SIG-M5 (cell line): ENCODE data around the gene ZNF423.

ENCODE experiments used
- DNase-seq: peaks from one replicate; lab custom pipeline; 2025; lab: John Stamatoyannopoulos, UW

ZNF423 gene

GRCh38 chr16:49824593-49824992 is 31.3 kb downstream of the ZNF423 start:
- DNase-seq = no peak

GRCh38 chr16:49822649-49823370 is 33.1 kb downstream of the ZNF423 start:
- no peak for DNase-seq

GRCh38 chr16:49821614-49822282 is 34.2 kb downstream of the ZNF423 start:
- DNase-seq = no peak

GRCh38 chr16:49821156-49821555 is 34.8 kb downstream of the ZNF423 start:
- DNase-seq = no peak

GRCh38 chr16:49817754-49818507 is 38.0 kb downstream of the ZNF423 start:
- no peak for DNase-seq

- DNase-seq = no peak
These were observed 39.0 kb downstream of the ZNF423 start for GRCh38 chr16:49816875-49817274.

- DNase-seq = no peak
These were observed 44.1 kb downstream of the ZNF423 start for GRCh38 chr16:49811644-49812334.

- DNase-seq = no peak
These were observed 45.1 kb downstream of the ZNF423 start for GRCh38 chr16:49810831-49811230.

GRCh38 chr16:49809561-49809960 is 46.4 kb downstream of the ZNF423 start:
- no peak for DNase-seq

GRCh38 chr16:49809062-49809461 is 46.9 kb downstream of the ZNF423 start:
- DNase-seq = no peak

- DNase-seq = no peak
These were observed 49.5 kb downstream of the ZNF423 start for GRCh38 chr16:49806446-49806845.

- no peak for DNase-seq
These were observed 54.6 kb downstream of the ZNF423 start for GRCh38 chr16:49801290-49801689.

- DNase-seq = no peak
These were observed 55.0 kb downstream of the ZNF423 start for GRCh38 chr16:49800876-49801275.

- DNase-seq = no peak
These were observed 55.5 kb downstream of the ZNF423 start for GRCh38 chr16:49800441-49800840.

GRCh38 chr16:49799172-49799571 is 56.7 kb downstream of the ZNF423 start:
- no peak for DNase-seq

GRCh38 chr16:49795513-49795912 is 60.4 kb downstream of the ZNF423 start:
- no peak for DNase-seq

GRCh38 chr16:49793244-49793643 is 62.7 kb downstream of the ZNF423 start:
- DNase-seq = no peak

- no peak for DNase-seq
These were observed 66.3 kb downstream of the ZNF423 start for GRCh38 chr16:49789616-49790015.

- DNase-seq = no peak
These were observed 66.9 kb downstream of the ZNF423 start for GRCh38 chr16:49788986-49789385.

GRCh38 chr16:49788572-49788971 is 67.3 kb downstream of the ZNF423 start:
- DNase-seq = no peak

- DNase-seq = no peak
These were observed 68.9 kb downstream of the ZNF423 start for GRCh38 chr16:49786926-49787557.

GRCh38 chr16:49785970-49786369 is 69.9 kb downstream of the ZNF423 start:
- DNase-seq = no peak
